Measurements from ENCODE around the gene S100A13. TPM values are rescaled to one million over a fixed set of nuclear protein-coding genes. Genes with fewer than 3 reads are reported as not detected.

The S100A13 gene
- total RNA-seq, 1 experiment from 2014 or later: 111 TPM

- CTCF ChIA-PET: no interaction called here
Measured at GRCh38 chr1:153624965-153625611, 2.2 kb downstream of the S100A13 start.

GRCh38 chr1:153623101-153623500 lies 4.2 kb downstream of the S100A13 start:
- no peaks in the 10 kb centered on the region for H3K36me3 ChIP-seq (ENCODE audit: control insufficient read depth, insufficient read depth, low read length)
- no peak for DNase-seq (ENCODE audit: low read depth, low spot score)
- no peak for ATAC-seq
- in situ Hi-C loops (cut with HindIII; ENCODE audit: low pct_unique_long_range_greater_than_20kb, low sequenced_read_pairs): loop anchor here (25.0 kb wide), 1 partner anchor 261 kb away; the partner anchor contains the start of gene S100A9
- ChIA-PET CTCF (interaction anchor here (1.3 kb wide), 1 partner anchor 9 kb away, joined by 4 read pairs; no protein-coding TSS in a partner anchor), POLR2A (no interaction called here)
- no peak overlapping the region for H3K27ac ChIP-seq (ENCODE audit: low read length)
- H3K9me3 ChIP-seq (ENCODE audit: control insufficient read depth, insufficient read depth, low read depth, low read length): no peaks in the 10 kb centered on the region
- TF ChIP-seq TCF7L2 (IDR thresholded peaks at IDR 0.05; ENCODE audit: low read depth, low read length): no peak
- no peak for TF ChIP-seq REST (IDR thresholded peaks at IDR 0.05; ENCODE audit: insufficient read depth in 1 of 2, low read depth in 2 of 2, low read length in 1 of 2)
- no peak for TF ChIP-seq CTCF (IDR thresholded peaks at IDR 0.05)
- TF ChIP-seq POLR2AphosphoS5 (IDR thresholded peaks at IDR 0.05; ENCODE audit: low read depth, low read length): no peak
- no peak for TF ChIP-seq SIN3A (IDR thresholded peaks at IDR 0.05; ENCODE audit: borderline replicate concordance, insufficient read depth, low read depth, low read length)
- H3K27me3 ChIP-seq (ENCODE audit: control insufficient read depth, insufficient read depth, low read length): no peaks in the 10 kb centered on the region
- H3K4me3 ChIP-seq (ENCODE audit: low read depth in 2 of 2, low read length in 2 of 2): no peak overlapping the region
- intact Hi-C loops (cut with micrococcal nuclease; ENCODE audit: unreplicated experiment): no loop called here
- BruUV-seq (replicated peaks): no TSS peak
- H3K4me1 ChIP-seq (ENCODE audit: control insufficient read depth, insufficient read depth, low read length): peaks cover 18% of the 10 kb centered on the region

More at GRCh38 chr1:153624965-153625611, 2.2 kb downstream of the S100A13 start:
- ATAC-seq: no peak
- no peak for DNase-seq (ENCODE audit: low read depth, low spot score)
- POLR2A ChIA-PET: interaction anchor here (0.6 kb wide), 1 partner anchor 77 kb away, joined by 3 read pairs; no protein-coding TSS in a partner anchor
- no peaks in the 10 kb centered on the region for H3K36me3 ChIP-seq (ENCODE audit: control insufficient read depth, insufficient read depth, low read length)
- H3K4me3 ChIP-seq (ENCODE audit: low read depth in 2 of 2, low read length in 2 of 2): no peak overlapping the region
- TF ChIP-seq POLR2AphosphoS5 (IDR thresholded peaks at IDR 0.05; ENCODE audit: low read depth, low read length): no peak
- no peak for TF ChIP-seq CTCF (IDR thresholded peaks at IDR 0.05)
- TF ChIP-seq TCF7L2 (IDR thresholded peaks at IDR 0.05; ENCODE audit: low read depth, low read length): no peak
- no peak for TF ChIP-seq SIN3A (IDR thresholded peaks at IDR 0.05; ENCODE audit: borderline replicate concordance, insufficient read depth, low read depth, low read length)
- no peak for TF ChIP-seq REST (IDR thresholded peaks at IDR 0.05; ENCODE audit: insufficient read depth in 1 of 2, low read depth in 2 of 2, low read length in 1 of 2)
- H3K27ac ChIP-seq (ENCODE audit: low read length): no peak overlapping the region
- in situ Hi-C loops (cut with HindIII; ENCODE audit: low pct_unique_long_range_greater_than_20kb, low sequenced_read_pairs): loop anchor here (25.0 kb wide), 1 partner anchor 263 kb away; the partner anchor contains the start of gene S100A9
- H3K27me3 ChIP-seq (ENCODE audit: control insufficient read depth, insufficient read depth, low read length): no peaks in the 10 kb centered on the region
- peaks cover 27% of the 10 kb centered on the region for H3K4me1 ChIP-seq (ENCODE audit: control insufficient read depth, insufficient read depth, low read length)
- BruUV-seq (replicated peaks): TSS peak; percentile 57
- intact Hi-C loops (cut with micrococcal nuclease; ENCODE audit: unreplicated experiment): no loop called here
- no peaks in the 10 kb centered on the region for H3K9me3 ChIP-seq (ENCODE audit: control insufficient read depth, insufficient read depth, low read depth, low read length)

All from Panc1 (cell line).